ENCODE data around the gene DSCAML1. TPM values are rescaled to one million over a fixed set of nuclear protein-coding genes. Genes with fewer than 3 reads are reported as not detected.

The DSCAML1 gene
- total RNA-seq, 4 donors from 2014 or later = 0.54 to 1.8 (median 0.99) TPM

DNA sequence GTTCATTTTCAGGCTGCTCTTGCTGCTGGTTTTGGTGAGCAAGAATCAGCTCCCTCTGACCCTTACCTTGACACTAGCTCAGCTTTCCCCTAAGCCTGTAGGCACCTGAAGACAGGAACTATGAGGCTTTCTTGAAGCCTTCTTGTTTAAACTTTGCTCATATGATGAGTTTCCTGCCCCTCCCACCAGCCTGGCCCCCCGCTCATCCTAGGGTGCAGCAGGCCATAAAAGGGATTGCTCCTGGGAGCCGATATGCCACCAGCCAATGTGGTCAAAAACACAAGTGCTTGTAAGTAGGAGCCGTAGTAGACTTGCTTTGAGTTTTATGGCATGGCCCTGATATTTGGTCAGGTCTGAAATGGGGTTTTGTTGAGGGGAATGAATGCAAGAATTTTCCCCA, 164.7 kb downstream of the DSCAML1 start:
- no peaks in the 10 kb centered on the region for H3K27me3 ChIP-seq
- intact Hi-C loops (cut with DNase I) = no loop called here
- TF ChIP-seq POLR2A (IDR thresholded peaks at IDR 0.05) = no peak
- TF ChIP-seq, protein P1, sequence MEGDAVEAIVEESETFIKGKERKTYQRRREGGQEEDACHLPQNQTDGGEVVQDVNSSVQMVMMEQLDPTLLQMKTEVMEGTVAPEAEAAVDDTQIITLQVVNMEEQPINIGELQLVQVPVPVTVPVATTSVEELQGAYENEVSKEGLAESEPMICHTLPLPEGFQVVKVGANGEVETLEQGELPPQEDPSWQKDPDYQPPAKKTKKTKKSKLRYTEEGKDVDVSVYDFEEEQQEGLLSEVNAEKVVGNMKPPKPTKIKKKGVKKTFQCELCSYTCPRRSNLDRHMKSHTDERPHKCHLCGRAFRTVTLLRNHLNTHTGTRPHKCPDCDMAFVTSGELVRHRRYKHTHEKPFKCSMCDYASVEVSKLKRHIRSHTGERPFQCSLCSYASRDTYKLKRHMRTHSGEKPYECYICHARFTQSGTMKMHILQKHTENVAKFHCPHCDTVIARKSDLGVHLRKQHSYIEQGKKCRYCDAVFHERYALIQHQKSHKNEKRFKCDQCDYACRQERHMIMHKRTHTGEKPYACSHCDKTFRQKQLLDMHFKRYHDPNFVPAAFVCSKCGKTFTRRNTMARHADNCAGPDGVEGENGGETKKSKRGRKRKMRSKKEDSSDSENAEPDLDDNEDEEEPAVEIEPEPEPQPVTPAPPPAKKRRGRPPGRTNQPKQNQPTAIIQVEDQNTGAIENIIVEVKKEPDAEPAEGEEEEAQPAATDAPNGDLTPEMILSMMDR (IDR thresholded peaks at IDR 0.05) = no peak
- H3K4me3 ChIP-seq (replicated peaks in 1 of 3) = no peak overlapping the region
- H3K9me3 ChIP-seq = no peaks in the 10 kb centered on the region
- no peaks in the 10 kb centered on the region for H3K4me1 ChIP-seq
- no peak for DNase-seq
- H3K36me3 ChIP-seq = no peaks in the 10 kb centered on the region
- 92 to 98% methylated on average over 3 of the region's 3 CpGs for WGBS, 2 donors
- H3K27ac ChIP-seq = no peak overlapping the region

DNA sequence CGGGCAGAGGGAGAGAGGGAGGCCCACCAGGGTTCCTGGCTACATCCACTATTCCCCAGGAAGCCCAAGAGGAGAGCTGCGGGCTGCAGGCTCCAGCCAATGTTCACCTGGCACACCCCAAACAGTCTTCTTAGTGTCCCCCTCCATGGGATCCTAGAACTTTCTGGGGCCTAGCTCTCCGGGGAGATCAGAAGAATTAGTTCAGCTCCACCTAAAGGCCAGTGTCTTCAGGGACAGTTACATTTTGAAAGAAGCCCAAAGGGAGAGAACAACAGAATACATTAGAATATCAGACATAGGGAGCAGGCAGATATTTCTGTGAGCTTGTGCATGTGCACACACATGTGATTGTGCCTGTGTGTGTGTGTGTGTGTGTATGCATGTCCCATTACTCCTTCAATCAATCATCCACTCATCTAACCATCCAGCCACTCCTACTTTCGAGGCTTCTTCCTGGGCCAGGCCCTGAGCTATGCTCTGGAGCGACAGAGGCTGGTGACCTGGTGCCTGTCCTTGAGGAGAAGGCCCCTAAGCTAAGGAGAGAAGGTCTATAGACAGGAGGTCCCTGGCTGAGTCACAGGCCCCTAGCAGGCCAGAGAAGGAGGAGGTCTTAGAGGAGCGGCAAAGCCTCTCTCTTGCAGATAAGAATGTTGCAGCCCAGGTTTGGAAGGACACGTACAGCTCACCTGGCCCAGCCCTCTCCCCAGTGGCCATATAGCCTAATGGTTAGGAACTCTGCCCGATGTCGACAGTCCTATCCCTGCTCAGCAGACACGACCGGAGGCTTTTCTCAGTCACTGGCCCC, 165.5 kb downstream of the DSCAML1 start:
- Histone ChIP-seq H3K27me3 (no peaks in the 10 kb centered on the region), H3K4me3 (replicated peaks in 1 of 3) (no peak overlapping the region), H3K4me1 (no peaks in the 10 kb centered on the region), H3K36me3 (no peaks in the 10 kb centered on the region), H3K27ac (no peak overlapping the region), H3K9me3 (no peaks in the 10 kb centered on the region)
- intact Hi-C loops (cut with DNase I) = no loop called here
- DNase-seq = no peak
- no peak for TF ChIP-seq POLR2A (IDR thresholded peaks at IDR 0.05)
- TF ChIP-seq, protein P1 (IDR thresholded peaks at IDR 0.05) = peak in 4 of 6 experiments; percentile 4 to 34 (median 26)
- WGBS, 2 donors = 92 to 93% methylated on average over 10 to 11 of the region's 11 CpGs

GRCh38 chr11:117629891-117630538, 167.0 kb downstream of the DSCAML1 start:
- TF ChIP-seq POLR2A (IDR thresholded peaks at IDR 0.05) = no peak
- TF ChIP-seq, protein P1 (IDR thresholded peaks at IDR 0.05) = no peak
- Histone ChIP-seq H3K27me3 (no peaks in the 10 kb centered on the region), H3K4me3 (replicated peaks in 1 of 3) (no peak overlapping the region), H3K4me1 (no peaks in the 10 kb centered on the region), H3K27ac (no peak overlapping the region), H3K9me3 (no peaks in the 10 kb centered on the region), H3K36me3 (no peaks in the 10 kb centered on the region)
- intact Hi-C loops (cut with DNase I) = loop anchor here (10.0 kb wide), 1 partner anchor 195 kb away; no protein-coding TSS in a partner anchor
- DNase-seq = no peak
- 96% methylated on average over 9 of the region's 9 CpGs for WGBS, 2 donors

- H3K36me3 ChIP-seq = no peaks in the 10 kb centered on the region
- no peak overlapping the region for H3K4me3 ChIP-seq (replicated peaks in 1 of 3)
- DNase-seq = no peak
- H3K27me3 ChIP-seq = no peaks in the 10 kb centered on the region
- TF ChIP-seq, protein P1 (IDR thresholded peaks at IDR 0.05) = no peak
- TF ChIP-seq POLR2A (IDR thresholded peaks at IDR 0.05) = no peak
- 95 to 96% methylated on average over 6 of the region's 6 CpGs for WGBS, 2 donors
- H3K4me1 ChIP-seq = no peaks in the 10 kb centered on the region
- no peaks in the 10 kb centered on the region for H3K9me3 ChIP-seq
- intact Hi-C loops (cut with DNase I) = loop anchor here (10.0 kb wide), 1 partner anchor 194 kb away; no protein-coding TSS in a partner anchor
- H3K27ac ChIP-seq = no peak overlapping the region
Observed at GRCh38 chr11:117629146-117629545, 167.9 kb downstream of the DSCAML1 start.

- H3K4me3 ChIP-seq (replicated peaks in 1 of 3) = no peak overlapping the region
- TF ChIP-seq, protein P1 (IDR thresholded peaks at IDR 0.05) = no peak
- TF ChIP-seq POLR2A (IDR thresholded peaks at IDR 0.05) = no peak
- no peaks in the 10 kb centered on the region for H3K4me1 ChIP-seq
- WGBS, 2 donors = 91 to 92% methylated on average over 13 of the region's 13 CpGs
- no peak overlapping the region for H3K27ac ChIP-seq
- H3K36me3 ChIP-seq = no peaks in the 10 kb centered on the region
- intact Hi-C loops (cut with DNase I) = loop anchor here (10.0 kb wide), 1 partner anchor 192 kb away; no protein-coding TSS in a partner anchor
- H3K27me3 ChIP-seq = no peaks in the 10 kb centered on the region
- no peak for DNase-seq
- no peaks in the 10 kb centered on the region for H3K9me3 ChIP-seq
Observed at GRCh38 chr11:117627259-117627658, 169.8 kb downstream of the DSCAML1 start.
